IPS-20b (cell line): ENCODE results near the gene OR52D1.

Source experiments
- H3K27ac ChIP-seq: one replicate; pipeline ENCODE4 v1.5.1; 2013; ENCODE audit warnings: low read length
- H3K27me3 ChIP-seq: 2 replicates; pipeline ENCODE4 v1.6.1; 2013; ENCODE audit warnings: mild to moderate bottlenecking, low read length, inconsistent platforms; ENCODE audit not compliant: insufficient read depth
- H3K36me3 ChIP-seq: 2 replicates; pipeline ENCODE4 v1.6.1; 2013; ENCODE audit warnings: low read depth, mild to moderate bottlenecking, inconsistent platforms, low read length, moderate library complexity; ENCODE audit not compliant: insufficient read depth
- H3K4me1 ChIP-seq: 2 replicates; pipeline ENCODE4 v1.6.1; 2013; ENCODE audit warnings: mild to moderate bottlenecking, control low read depth, inconsistent platforms, low read length, moderate library complexity; ENCODE audit not compliant: insufficient read depth
- H3K4me3 ChIP-seq: 2 replicates; pipeline ENCODE4 v1.5.1; 2013; ENCODE audit warnings: mild to moderate bottlenecking, low read length, inconsistent platforms
- H3K9ac ChIP-seq: 2 replicates; pipeline ENCODE4 v1.6.1; 2013; ENCODE audit warnings: low read depth, mild to moderate bottlenecking, inconsistent platforms, low read length, moderate library complexity
- H3K9me3 ChIP-seq: 2 replicates; pipeline ENCODE4 v1.6.1; 2013; ENCODE audit warnings: mild to moderate bottlenecking, low read depth, low read length, inconsistent platforms; ENCODE audit not compliant: insufficient read depth

OR52D1 gene

DNA sequence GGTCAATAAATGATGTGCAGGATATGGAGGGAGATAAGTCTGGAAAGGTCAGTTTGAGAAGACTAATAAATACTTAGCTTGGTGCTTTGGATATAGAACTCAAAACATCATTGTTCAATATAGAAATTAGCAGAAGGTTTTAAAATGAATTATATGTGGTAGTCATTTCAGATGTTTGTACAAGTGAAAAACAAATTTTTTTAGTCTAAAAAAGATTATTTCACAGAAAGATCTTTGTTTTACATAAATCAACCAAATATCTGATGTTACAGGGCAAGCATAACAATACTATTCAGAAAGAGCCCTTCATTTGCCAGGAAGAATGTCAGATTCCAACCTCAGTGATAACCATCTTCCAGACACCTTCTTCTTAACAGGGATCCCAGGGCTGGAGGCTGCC, at the start of gene OR52D1:
Gene OR52D1 (plus strand): TSS at position 301 of the 400 bp plus-strand sequence. CDS start 22 bp downstream, at position 323.
- H3K4me1 ChIP-seq = no peaks in the 10 kb centered on the region
- no peak within 1 kb of the TSS for H3K4me3 ChIP-seq
- H3K36me3 ChIP-seq = no peaks in the 10 kb centered on the region

DNA sequence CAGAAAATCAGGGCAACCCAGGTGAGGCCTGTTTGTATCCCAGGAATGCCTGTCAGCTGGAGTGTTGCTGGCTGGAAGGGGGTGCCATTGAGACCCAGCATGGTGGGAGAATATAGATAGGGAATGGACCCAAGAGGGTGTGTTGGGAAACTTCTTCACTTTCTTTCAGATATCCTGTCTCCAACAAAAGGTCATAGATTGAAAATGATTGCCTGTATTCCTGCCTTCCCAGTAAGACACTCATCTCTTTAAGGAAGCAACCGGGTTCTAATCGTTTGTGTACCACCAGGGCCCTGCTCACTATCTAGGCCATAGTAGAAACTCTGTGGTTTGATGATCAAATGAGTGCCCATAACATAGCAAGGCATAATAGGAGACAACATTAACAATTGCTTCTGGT, 47.1 kb upstream of the OR52D1 start, which contains the start of gene OR51I1:
Gene OR51I1 (minus strand): TSS at position 101 of the 400 bp plus-strand sequence. CDS start 0 bp downstream, at position 101.
- no peak within 1 kb of the TSS for H3K9ac ChIP-seq
- H3K27me3 ChIP-seq = no peaks in the 10 kb centered on the region
- H3K36me3 ChIP-seq = no peaks in the 10 kb centered on the region
- no peaks in the 10 kb centered on the region for H3K4me1 ChIP-seq
- no peak within 1 kb of the TSS for H3K4me3 ChIP-seq
- no peak within 1 kb of the TSS for H3K27ac ChIP-seq
- no peaks in the 10 kb centered on the region for H3K9me3 ChIP-seq

More for the DNA sequence above, at the start of gene OR52D1:
- H3K27me3 ChIP-seq = no peaks in the 10 kb centered on the region; the same call in 1 of the 2 replicates
- no peak within 1 kb of the TSS for H3K9ac ChIP-seq
- no peak within 1 kb of the TSS for H3K27ac ChIP-seq
- no peaks in the 10 kb centered on the region for H3K9me3 ChIP-seq

DNA sequence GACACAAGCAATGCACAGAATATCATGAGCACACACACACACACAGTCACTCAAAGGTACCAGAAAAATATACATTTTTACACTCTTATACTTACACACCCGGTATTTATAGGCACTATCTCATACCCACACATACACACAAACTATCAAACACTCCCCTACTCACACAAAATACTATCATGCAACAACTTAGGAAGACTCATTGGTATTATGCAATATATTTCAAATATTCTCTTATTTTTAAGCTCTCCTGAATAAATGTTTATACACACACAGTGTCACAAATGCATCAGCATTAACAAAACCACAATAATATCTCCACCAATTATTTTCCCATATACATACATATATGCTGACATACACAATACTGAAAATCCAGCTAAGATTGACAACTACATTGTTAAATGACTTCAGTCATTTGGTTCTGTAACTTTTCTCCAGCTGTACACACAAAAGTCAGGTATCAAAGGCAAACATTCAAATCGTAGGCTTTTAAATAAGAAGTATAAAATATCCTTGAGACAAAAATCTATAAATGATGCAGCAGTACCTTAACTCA, 44.6 kb upstream of the OR52D1 start:
- Histone ChIP-seq H3K27me3 (no peaks in the 10 kb centered on the region), H3K4me1 (no peaks in the 10 kb centered on the region), H3K36me3 (no peaks in the 10 kb centered on the region), H3K9ac (no peak overlapping the region), H3K9me3 (no peaks in the 10 kb centered on the region), H3K4me3 (no peak overlapping the region), H3K27ac (no peak overlapping the region)

DNA sequence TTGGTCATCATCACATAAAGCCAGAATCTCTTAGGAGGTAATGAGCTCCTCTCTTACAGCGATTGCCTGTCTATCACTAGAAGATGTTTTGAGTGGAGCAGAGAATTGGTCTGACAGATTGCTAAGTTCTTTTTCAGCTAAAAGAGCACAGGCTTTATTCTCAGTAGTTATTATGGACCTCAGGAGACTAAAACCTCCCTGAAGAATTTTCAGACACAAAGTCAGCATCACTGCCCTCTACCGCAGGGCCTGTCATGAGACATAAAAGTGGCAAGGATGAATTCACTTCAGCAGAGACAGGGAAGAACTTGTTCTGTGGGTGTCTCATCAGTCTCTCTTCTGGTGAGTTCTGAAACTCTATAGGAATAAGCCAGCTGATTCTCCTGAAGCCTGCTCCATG, 39.5 kb upstream of the OR52D1 start, which contains the start of gene OR51I2:
Gene OR51I2 (plus strand): TSS at position 301 of the 400 bp plus-strand sequence. CDS start 4,166 bp downstream, outside the sequence.
- H3K4me1 ChIP-seq = no peaks in the 10 kb centered on the region
- no peak within 1 kb of the TSS for H3K27ac ChIP-seq
- no peak within 1 kb of the TSS for H3K4me3 ChIP-seq
- H3K27me3 ChIP-seq = no peaks in the 10 kb centered on the region
- H3K36me3 ChIP-seq = no peaks in the 10 kb centered on the region
- no peaks in the 10 kb centered on the region for H3K9me3 ChIP-seq
- H3K9ac ChIP-seq = no peak within 1 kb of the TSS

DNA sequence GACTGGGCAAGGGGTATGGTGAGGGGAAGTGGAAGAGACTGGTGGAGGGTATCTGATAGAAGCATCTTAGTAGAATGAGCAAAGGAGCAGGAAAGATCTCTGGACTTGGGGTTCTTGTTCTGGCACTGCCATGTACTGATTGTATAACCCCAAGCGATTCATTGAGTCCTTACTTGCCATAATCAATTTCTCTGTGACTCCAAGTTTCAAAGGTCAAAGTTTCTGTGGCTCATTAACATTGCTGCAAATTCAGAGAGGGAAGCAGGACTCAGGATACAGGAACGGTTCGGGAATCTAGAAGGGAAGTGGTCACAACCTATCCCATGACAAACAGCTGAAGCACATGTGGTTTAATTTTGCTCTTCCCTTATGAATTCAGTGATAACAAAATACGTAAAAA, 39.1 kb upstream of the OR52D1 start:
- H3K27me3 ChIP-seq = no peaks in the 10 kb centered on the region
- H3K36me3 ChIP-seq = no peaks in the 10 kb centered on the region
- H3K4me3 ChIP-seq = no peak overlapping the region
- H3K9ac ChIP-seq = no peak overlapping the region
- H3K4me1 ChIP-seq = no peaks in the 10 kb centered on the region
- no peak overlapping the region for H3K27ac ChIP-seq
- H3K9me3 ChIP-seq = no peaks in the 10 kb centered on the region

DNA sequence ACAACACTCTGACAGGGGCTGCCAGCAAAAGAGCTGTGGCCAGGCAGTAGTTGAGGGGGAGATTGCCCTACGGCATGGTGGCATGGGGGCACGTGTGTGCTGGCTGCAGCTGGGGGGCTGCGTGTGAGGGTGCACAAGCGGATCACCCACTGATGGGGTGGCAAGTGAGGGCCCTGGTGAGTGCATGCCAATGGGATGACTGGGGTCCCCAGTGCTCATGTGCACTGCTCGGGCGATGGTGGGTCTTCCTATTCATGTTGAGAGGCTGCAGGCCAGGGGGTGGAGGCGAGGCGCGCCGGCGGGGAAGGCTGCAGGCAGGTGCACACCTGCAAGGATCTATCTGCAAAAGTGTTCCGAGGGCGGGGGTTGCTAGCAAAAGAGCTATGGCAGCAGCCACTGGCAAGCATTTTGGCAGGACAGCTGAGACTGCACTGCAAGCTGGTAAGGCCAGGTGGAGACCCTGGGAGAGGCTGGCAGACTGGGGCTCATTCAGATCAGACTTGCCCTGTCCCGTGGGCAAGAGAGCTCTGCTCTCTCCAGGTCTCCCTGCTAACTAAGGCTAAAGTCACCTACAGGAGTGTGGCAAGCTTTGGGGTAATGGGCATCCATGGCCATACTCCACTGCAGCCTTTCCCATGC, 27.4 kb upstream of the OR52D1 start:
- Histone ChIP-seq H3K4me3 (no peak overlapping the region), H3K9me3 (no peaks in the 10 kb centered on the region), H3K36me3 (no peaks in the 10 kb centered on the region), H3K4me1 (no peaks in the 10 kb centered on the region), H3K27ac (no peak overlapping the region), H3K27me3 (no peaks in the 10 kb centered on the region), H3K9ac (no peak overlapping the region)

DNA sequence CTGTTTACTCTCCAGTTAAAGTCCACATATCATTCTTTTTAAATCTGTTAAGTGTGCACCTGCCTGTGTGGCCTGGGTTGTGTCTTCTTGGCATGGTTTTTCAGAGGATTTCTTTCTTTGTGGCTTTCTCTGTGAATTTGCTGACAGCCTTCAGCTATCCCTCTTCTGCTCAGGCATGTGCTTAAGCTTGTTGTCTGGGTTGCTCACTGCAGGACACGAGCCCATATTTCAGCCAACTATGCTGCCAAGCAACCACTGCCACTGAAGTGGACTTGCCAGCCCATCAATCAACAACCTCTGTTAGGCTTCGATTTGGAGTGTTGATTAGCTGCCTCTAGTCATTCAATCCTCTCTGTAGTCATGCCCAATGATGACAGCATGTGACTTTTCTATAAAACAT, 21.0 kb upstream of the OR52D1 start:
- no peaks in the 10 kb centered on the region for H3K36me3 ChIP-seq
- H3K4me3 ChIP-seq = no peak overlapping the region
- H3K27me3 ChIP-seq = no peaks in the 10 kb centered on the region
- H3K9ac ChIP-seq = no peak overlapping the region
- no peak overlapping the region for H3K27ac ChIP-seq
- H3K4me1 ChIP-seq = no peaks in the 10 kb centered on the region
- no peaks in the 10 kb centered on the region for H3K9me3 ChIP-seq

DNA sequence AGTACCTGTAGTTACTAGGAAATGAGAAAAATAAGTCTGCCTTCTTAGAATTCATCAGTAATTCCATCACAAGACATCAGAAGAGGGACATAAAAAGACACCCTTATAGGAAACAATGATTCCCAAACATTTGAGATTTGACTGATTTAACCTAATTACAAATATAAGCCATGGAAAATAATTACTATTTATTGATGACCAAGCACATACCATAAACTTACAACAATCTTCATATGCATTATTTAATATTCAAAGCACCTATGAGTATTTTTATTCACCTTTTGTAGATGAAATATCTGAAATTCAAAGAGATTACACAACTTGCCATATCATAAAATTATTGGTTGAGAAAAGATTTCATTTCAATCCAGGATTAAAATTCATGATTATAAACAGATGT, 14.6 kb upstream of the OR52D1 start:
- Histone ChIP-seq H3K4me1 (no peaks in the 10 kb centered on the region), H3K27ac (no peak overlapping the region), H3K9me3 (no peaks in the 10 kb centered on the region; the same call in 1 of the 2 replicates), H3K27me3 (no peaks in the 10 kb centered on the region), H3K36me3 (no peaks in the 10 kb centered on the region), H3K4me3 (no peak overlapping the region), H3K9ac (no peak overlapping the region)

DNA sequence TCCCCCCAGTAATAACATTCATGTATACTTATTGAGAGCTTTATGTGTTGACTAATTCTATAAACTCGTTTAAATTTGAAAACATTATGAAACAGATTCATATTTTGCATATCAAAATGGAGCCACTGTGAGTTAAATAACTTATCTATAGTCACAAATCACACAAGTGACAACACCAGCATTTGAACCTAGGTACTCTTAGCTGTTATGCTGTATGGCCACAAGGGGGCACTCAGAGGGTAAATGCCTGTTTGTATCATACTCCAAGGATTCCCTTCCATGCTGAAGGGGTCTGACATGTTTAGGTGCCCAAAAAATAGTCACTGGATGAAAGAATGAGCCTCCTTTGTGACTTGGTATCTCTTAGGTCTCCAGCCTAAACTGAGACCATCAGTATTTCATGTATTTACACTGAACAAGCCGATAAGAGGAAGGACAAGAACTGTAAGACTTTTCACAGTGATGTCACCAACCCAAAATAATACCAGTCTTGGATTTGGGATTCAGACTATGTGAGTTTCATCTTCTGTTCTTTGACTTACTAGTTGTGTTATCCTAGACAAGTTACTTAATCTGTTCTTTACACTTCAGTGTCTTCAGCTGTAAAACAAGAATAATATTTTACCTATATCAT, 12.2 kb upstream of the OR52D1 start:
- Histone ChIP-seq H3K9ac (no peak overlapping the region), H3K4me3 (no peak overlapping the region), H3K27ac (no peak overlapping the region), H3K36me3 (no peaks in the 10 kb centered on the region), H3K27me3 (no peaks in the 10 kb centered on the region), H3K9me3 (no peaks in the 10 kb centered on the region; the same call in 1 of the 2 replicates), H3K4me1 (no peaks in the 10 kb centered on the region)

DNA sequence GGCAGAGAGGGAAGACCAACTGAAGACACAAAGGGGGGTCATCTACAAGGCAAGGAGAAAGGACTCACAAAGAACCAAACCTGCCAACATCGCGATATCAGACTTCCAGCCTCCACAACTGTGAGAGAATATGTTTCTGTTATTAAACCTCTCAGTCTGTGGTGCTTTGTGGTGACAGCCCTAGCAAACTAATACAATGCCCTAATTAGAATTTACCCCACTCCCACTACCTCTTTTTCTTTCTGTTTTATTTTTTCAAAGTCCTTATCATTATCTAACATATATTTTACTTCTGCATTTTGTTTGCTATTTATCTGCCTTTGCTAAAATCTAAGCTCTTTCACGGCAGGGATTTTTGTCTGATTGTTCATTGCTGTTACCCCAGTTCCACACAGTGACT, 2.5 kb upstream of the OR52D1 start:
- H3K4me1 ChIP-seq = no peaks in the 10 kb centered on the region
- no peak overlapping the region for H3K9ac ChIP-seq
- H3K36me3 ChIP-seq = no peaks in the 10 kb centered on the region
- no peaks in the 10 kb centered on the region; the same call in 1 of the 2 replicates for H3K27me3 ChIP-seq
- no peak overlapping the region for H3K27ac ChIP-seq
- no peaks in the 10 kb centered on the region for H3K9me3 ChIP-seq
- no peak overlapping the region for H3K4me3 ChIP-seq

DNA sequence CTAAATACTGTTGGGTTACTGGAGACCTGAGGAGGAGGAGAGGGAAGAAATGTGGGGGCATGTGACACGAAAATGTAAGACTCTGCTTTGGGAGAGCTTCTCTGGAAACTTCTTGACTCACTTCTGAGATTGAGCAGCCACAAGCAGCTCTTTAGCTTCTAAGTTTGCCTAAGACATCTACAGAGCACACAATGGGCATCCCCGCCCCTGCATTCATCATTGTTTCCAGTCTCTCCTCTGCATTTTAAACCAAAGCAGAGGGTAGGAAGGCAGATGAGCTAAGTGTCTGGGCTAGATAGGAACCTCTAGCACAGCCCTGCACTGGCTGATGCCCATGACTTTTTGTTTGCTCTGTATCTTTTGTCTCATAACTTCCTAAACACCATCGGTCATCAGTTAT, 2.1 kb upstream of the OR52D1 start:
- Histone ChIP-seq H3K4me1 (no peaks in the 10 kb centered on the region), H3K27ac (no peak overlapping the region), H3K9me3 (no peaks in the 10 kb centered on the region), H3K27me3 (no peaks in the 10 kb centered on the region; the same call in 1 of the 2 replicates), H3K4me3 (no peak overlapping the region), H3K9ac (no peak overlapping the region), H3K36me3 (no peaks in the 10 kb centered on the region)
